ENCODE data around the gene MFSD11.
"Not testable (repeated sequence)": the region's sequence is repeated elsewhere in the genome, so short reads cannot be mapped to it uniquely, and the experiment has no call there.

MFSD11 gene

GRCh38 chr17:76726776-76727718 is 10.9 kb upstream of the MFSD11 start, which contains the start of gene METTL23:
METTL23 (plus strand) TSS chr17:76726839; CDS start chr17:76729711, 2,872 bp downstream.
- Mint-ChIP-seq H3K9me3 (no peaks in the 10 kb centered on the region), H3K27ac (peak within 1 kb of the TSS; percentile 99), H3K27me3 (ENCODE audit: low read depth) (no peaks in the 10 kb centered on the region), H3K4me3 (peak within 1 kb of the TSS; percentile 99), H3K4me1 (ENCODE audit: low read depth) (peaks cover 26% of the 10 kb centered on the region), H3K36me3 (ENCODE audit: low read depth) (peaks cover 58% of the 10 kb centered on the region)
- DNase-seq (ENCODE audit: low spot score): peak; percentile 80

- Mint-ChIP-seq H3K4me3 (peak overlapping the region; percentile 96), H3K36me3 (ENCODE audit: low read depth) (peaks cover 56% of the 10 kb centered on the region), H3K27me3 (ENCODE audit: low read depth) (no peaks in the 10 kb centered on the region), H3K4me1 (ENCODE audit: low read depth) (peaks cover 23% of the 10 kb centered on the region), H3K9me3 (no peaks in the 10 kb centered on the region), H3K27ac (peak overlapping the region; percentile 99)
- no peak for DNase-seq (ENCODE audit: low spot score)
These were observed 10.0 kb upstream of the MFSD11 start for GRCh38 chr17:76727745-76728456.

GRCh38 chr17:76731800-76732733 is 5.9 kb upstream of the MFSD11 start:
- H3K9me3 Mint-ChIP-seq; H3K27me3 Mint-ChIP-seq (ENCODE audit: low read depth); DNase-seq (ENCODE audit: low spot score): not testable (repeated sequence)
- H3K4me3 Mint-ChIP-seq: peak overlapping the region; percentile 96
- peaks cover 65% of the 10 kb centered on the region for H3K36me3 Mint-ChIP-seq (ENCODE audit: low read depth)
- peak overlapping the region; percentile 52 for H3K27ac Mint-ChIP-seq
- peaks cover 35% of the 10 kb centered on the region for H3K4me1 Mint-ChIP-seq (ENCODE audit: low read depth)

GRCh38 chr17:76732734-76733617 is 4.9 kb upstream of the MFSD11 start:
- Mint-ChIP-seq H3K9me3 (no peaks in the 10 kb centered on the region), H3K4me1 (ENCODE audit: low read depth) (peaks cover 33% of the 10 kb centered on the region), H3K36me3 (ENCODE audit: low read depth) (peaks cover 59% of the 10 kb centered on the region), H3K27ac (peak overlapping the region; percentile 98), H3K27me3 (ENCODE audit: low read depth) (no peaks in the 10 kb centered on the region), H3K4me3 (peak overlapping the region; percentile 96)
- no peak for DNase-seq (ENCODE audit: low spot score)

- no peaks in the 10 kb centered on the region for H3K9me3 Mint-ChIP-seq
- H3K27me3 Mint-ChIP-seq (ENCODE audit: low read depth): no peaks in the 10 kb centered on the region
- peaks cover 59% of the 10 kb centered on the region for H3K36me3 Mint-ChIP-seq (ENCODE audit: low read depth)
- peak overlapping the region; percentile 98 for H3K27ac Mint-ChIP-seq
- H3K4me3 Mint-ChIP-seq: peak overlapping the region; percentile 96
- peaks cover 34% of the 10 kb centered on the region for H3K4me1 Mint-ChIP-seq (ENCODE audit: low read depth)
- no peak for DNase-seq (ENCODE audit: low spot score)
These were observed 4.3 kb upstream of the MFSD11 start for GRCh38 chr17:76733618-76733957.

GRCh38 chr17:76734080-76734840 is 3.7 kb upstream of the MFSD11 start:
- H3K36me3 Mint-ChIP-seq (ENCODE audit: low read depth): peaks cover 57% of the 10 kb centered on the region
- peaks cover 39% of the 10 kb centered on the region for H3K4me1 Mint-ChIP-seq (ENCODE audit: low read depth)
- peak overlapping the region; percentile 98 for H3K27ac Mint-ChIP-seq
- H3K9me3 Mint-ChIP-seq: no peaks in the 10 kb centered on the region
- no peak for DNase-seq (ENCODE audit: low spot score)
- H3K4me3 Mint-ChIP-seq: peak overlapping the region; percentile 96
- H3K27me3 Mint-ChIP-seq (ENCODE audit: low read depth): no peaks in the 10 kb centered on the region

- DNase-seq (ENCODE audit: low spot score): no peak
- H3K36me3 Mint-ChIP-seq (ENCODE audit: low read depth): peaks cover 51% of the 10 kb centered on the region
- H3K4me1 Mint-ChIP-seq (ENCODE audit: low read depth): peaks cover 36% of the 10 kb centered on the region
- H3K4me3 Mint-ChIP-seq: peak overlapping the region; percentile 96
- H3K9me3 Mint-ChIP-seq: no peaks in the 10 kb centered on the region
- peak overlapping the region; percentile 98 for H3K27ac Mint-ChIP-seq
- no peaks in the 10 kb centered on the region for H3K27me3 Mint-ChIP-seq (ENCODE audit: low read depth)
These were observed 2.9 kb upstream of the MFSD11 start for GRCh38 chr17:76735006-76735405.

- H3K27me3 Mint-ChIP-seq (ENCODE audit: low read depth): no peaks in the 10 kb centered on the region
- H3K4me1 Mint-ChIP-seq (ENCODE audit: low read depth): peaks cover 36% of the 10 kb centered on the region
- H3K27ac Mint-ChIP-seq: peak overlapping the region; percentile 98
- DNase-seq (ENCODE audit: low spot score): no peak
- peak overlapping the region; percentile 96 for H3K4me3 Mint-ChIP-seq
- H3K9me3 Mint-ChIP-seq: no peaks in the 10 kb centered on the region
- peaks cover 49% of the 10 kb centered on the region for H3K36me3 Mint-ChIP-seq (ENCODE audit: low read depth)
These were observed 2.2 kb upstream of the MFSD11 start for GRCh38 chr17:76735586-76736348.

- Mint-ChIP-seq H3K27ac (peak overlapping the region; percentile 98), H3K4me3 (peak overlapping the region; percentile 96), H3K36me3 (ENCODE audit: low read depth) (peaks cover 46% of the 10 kb centered on the region), H3K9me3 (no peaks in the 10 kb centered on the region), H3K4me1 (ENCODE audit: low read depth) (peaks cover 35% of the 10 kb centered on the region), H3K27me3 (ENCODE audit: low read depth) (no peaks in the 10 kb centered on the region)
- DNase-seq (ENCODE audit: low spot score): peak; percentile 73
These were observed 1.4 kb upstream of the MFSD11 start for GRCh38 chr17:76736349-76737081.

GRCh38 chr17:76737082-76737675 is 740 bp upstream of the MFSD11 start, which contains the start of gene SRSF2:
SRSF2 (minus strand) TSS chr17:76737331; CDS start chr17:76737160, 171 bp downstream.
- Mint-ChIP-seq H3K4me3 (peak within 1 kb of the TSS; percentile 96), H3K4me1 (ENCODE audit: low read depth) (peaks cover 32% of the 10 kb centered on the region), H3K27ac (peak within 1 kb of the TSS; percentile 98), H3K27me3 (ENCODE audit: low read depth) (no peaks in the 10 kb centered on the region), H3K9me3 (no peaks in the 10 kb centered on the region), H3K36me3 (ENCODE audit: low read depth) (peaks cover 45% of the 10 kb centered on the region)
- peak; percentile 100 for DNase-seq (ENCODE audit: low spot score)

GRCh38 chr17:76738468-76738850 is 540 bp downstream of the MFSD11 start:
- no peaks in the 10 kb centered on the region for H3K27me3 Mint-ChIP-seq (ENCODE audit: low read depth)
- H3K36me3 Mint-ChIP-seq (ENCODE audit: low read depth): peaks cover 41% of the 10 kb centered on the region
- peaks cover 28% of the 10 kb centered on the region for H3K4me1 Mint-ChIP-seq (ENCODE audit: low read depth)
- H3K9me3 Mint-ChIP-seq: no peaks in the 10 kb centered on the region
- peak overlapping the region; percentile 97 for H3K27ac Mint-ChIP-seq
- H3K4me3 Mint-ChIP-seq: peak overlapping the region; percentile 94
- DNase-seq (ENCODE audit: low spot score): no peak
